LNCAP (cell line): ENCODE measurements around the gene WDR1.

Source experiments
- TF ChIP-seq, protein P1 (sequence below): fragments of 450-650 bp; IDR thresholded peaks from 2 replicates; pipeline ENCODE4 v1.5.1; 2017; ENCODE audit warnings: mild to moderate bottlenecking

Gene WDR1

DNA sequence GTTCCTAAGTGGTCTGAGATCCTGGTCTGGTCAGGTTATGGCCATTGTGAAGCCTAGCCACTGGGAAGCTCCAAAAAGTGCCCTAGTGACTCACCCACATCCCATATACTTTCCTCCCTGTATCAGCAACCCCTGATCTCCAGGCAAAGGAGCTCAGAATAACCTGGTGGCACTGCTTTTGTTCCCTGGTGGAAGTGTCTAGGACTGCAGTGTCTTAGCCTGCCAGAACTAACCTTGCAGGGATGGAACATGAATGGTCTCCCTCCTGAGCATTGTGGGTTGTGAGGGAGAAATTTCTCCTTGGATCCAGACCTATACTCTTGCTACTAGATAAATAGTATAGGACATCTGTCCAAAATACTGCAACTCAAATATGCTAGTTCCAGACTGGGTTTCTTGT, 27.9 kb upstream of the WDR1 start:
- TF ChIP-seq, protein P1, sequence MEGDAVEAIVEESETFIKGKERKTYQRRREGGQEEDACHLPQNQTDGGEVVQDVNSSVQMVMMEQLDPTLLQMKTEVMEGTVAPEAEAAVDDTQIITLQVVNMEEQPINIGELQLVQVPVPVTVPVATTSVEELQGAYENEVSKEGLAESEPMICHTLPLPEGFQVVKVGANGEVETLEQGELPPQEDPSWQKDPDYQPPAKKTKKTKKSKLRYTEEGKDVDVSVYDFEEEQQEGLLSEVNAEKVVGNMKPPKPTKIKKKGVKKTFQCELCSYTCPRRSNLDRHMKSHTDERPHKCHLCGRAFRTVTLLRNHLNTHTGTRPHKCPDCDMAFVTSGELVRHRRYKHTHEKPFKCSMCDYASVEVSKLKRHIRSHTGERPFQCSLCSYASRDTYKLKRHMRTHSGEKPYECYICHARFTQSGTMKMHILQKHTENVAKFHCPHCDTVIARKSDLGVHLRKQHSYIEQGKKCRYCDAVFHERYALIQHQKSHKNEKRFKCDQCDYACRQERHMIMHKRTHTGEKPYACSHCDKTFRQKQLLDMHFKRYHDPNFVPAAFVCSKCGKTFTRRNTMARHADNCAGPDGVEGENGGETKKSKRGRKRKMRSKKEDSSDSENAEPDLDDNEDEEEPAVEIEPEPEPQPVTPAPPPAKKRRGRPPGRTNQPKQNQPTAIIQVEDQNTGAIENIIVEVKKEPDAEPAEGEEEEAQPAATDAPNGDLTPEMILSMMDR: no peak

DNA sequence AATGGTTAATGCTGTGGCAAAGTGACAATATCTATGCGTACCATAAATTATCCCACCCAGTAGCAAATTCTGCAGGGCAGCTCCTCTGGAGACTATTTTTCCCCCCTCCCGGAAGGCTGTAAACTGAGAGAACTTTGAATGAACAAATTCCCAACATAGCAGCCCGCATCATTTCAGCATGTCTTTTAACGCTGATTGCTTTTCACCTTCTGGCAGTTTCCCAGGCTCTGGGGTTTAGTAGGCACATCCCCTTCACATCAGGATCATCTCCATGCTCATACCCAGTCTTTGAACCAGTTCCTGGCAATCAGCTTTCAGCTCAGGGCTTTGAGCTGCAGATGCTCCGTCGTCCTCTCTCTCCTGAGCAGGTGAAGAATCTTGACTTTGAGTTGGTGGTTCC, 26.6 kb upstream of the WDR1 start:
- TF ChIP-seq, protein P1: no peak

DNA sequence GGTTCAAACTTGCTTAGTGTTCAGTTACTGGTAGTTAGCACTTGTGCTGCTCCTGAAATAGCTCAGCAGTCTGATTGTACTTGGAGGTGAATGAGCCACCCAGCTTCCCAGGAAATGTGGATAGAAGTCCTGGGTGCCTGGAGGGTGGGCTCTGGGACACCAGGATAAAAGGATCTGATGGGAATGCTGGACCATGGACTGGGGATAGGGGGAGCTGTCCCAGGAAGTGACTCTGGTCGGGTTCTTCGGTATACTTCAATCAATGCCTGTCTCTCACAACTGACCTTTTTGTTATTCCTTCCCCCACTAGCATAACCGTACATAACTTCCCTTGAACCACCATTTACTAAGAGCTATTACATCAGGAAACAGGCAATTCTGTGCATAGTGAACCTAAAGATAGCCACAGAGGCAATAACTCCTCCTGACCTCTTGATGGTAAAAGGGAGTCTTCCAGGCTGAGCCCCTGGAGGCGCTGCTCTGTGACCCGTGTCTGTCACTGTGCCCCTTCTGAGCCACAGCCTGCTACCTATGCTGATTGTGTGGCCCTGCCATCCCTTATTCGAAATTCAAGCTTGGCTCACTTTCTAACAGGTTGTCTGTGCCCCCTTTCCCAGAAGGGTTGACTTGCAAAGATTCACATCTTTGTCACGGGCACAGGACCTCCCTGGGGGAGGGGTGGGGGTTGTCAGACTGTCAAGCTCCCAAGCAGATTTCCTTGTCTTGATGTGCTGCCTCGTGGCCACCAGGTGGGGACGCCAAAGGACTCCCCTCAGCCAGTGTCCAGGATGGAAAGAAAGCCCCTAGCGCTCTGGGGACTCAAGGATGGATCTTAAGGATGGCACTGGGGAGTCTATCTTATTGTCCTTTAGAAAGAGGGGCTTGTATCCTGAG, 24.5 kb upstream of the WDR1 start:
- TF ChIP-seq, protein P1: no peak

- TF ChIP-seq, protein P1: no peak
These were observed 22.9 kb upstream of the WDR1 start for GRCh38 chr4:10139518-10139917.

- TF ChIP-seq, protein P1: no peak
These were observed 18.7 kb upstream of the WDR1 start for GRCh38 chr4:10135260-10135659.

DNA sequence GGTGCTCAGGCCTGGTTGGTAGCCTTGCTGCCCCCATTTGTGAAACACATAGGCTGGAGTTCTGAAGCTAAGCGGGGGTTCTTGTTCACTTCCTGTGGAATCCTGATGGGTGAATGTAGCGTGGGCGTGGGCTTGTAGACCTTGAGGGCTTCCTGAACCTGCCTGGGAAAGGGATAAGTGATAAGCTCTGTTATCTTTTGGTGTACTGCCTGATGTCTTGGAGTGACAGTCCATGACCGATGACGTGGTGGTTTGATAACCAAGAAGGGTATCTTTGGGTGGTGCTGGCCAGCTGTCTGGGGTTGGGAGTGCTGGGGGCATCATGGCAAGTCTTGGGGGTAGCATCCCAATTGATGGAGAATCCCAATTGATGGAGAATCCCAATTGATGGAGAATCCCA, 17.5 kb upstream of the WDR1 start:
- TF ChIP-seq, protein P1: no peak

- TF ChIP-seq, protein P1: no peak
These were observed 14.6 kb upstream of the WDR1 start for GRCh38 chr4:10131202-10131601.
